Upper lobe of left lung (tissue), 4 donors: ENCODE measurements around the gene SUFU.

ENCODE experiments used
- CTCF ChIP-seq, 6 experiments: fragments of 450-650 bp in 4 of 6; fragments of 200-600 bp in 2 of 6; sonication (generic) in 2 of 6; IDR thresholded peaks; one replicate each; pipeline ENCODE4 v1.5.1; 2016 to 2019; ENCODE audit warnings: antibody characterized with exemption in 6 of 6
- EP300 ChIP-seq, 4 donors: sonication (generic); formaldehyde crosslinking; IDR thresholded peaks; one replicate each; pipeline ENCODE4 v1.5.1; 2017; ENCODE audit warnings: antibody characterized with exemption in 4 of 4, control low read depth in 2 of 4
- POLR2A ChIP-seq, 4 donors: fragments of 450-650 bp; IDR thresholded peaks; one replicate each; pipeline ENCODE4 v1.5.1; 2016 to 2017; ENCODE audit warnings: antibody characterized with exemption in 4 of 4, mild to moderate bottlenecking in 2 of 4

- no peak for TF ChIP-seq CTCF (IDR thresholded peaks at IDR 0.05)
- no peak for TF ChIP-seq POLR2A (IDR thresholded peaks at IDR 0.05)
- no peak for TF ChIP-seq EP300 (IDR thresholded peaks at IDR 0.05)
Observed at GRCh38 chr10:102658802-102659201, 155.0 kb downstream of the SUFU start.
